ENCODE measurements around the gene INPP5F. TPM values are rescaled to one million over a fixed set of nuclear protein-coding genes. Genes with fewer than 3 reads are reported as not detected.
A peak's percentile ranks its signal among the peaks of the same experiment; 100 is the strongest.

The INPP5F gene
- total and polyA plus RNA-seq, 9 of the 15 experiments (the other 6 are each of a cell fraction or from before 2014, with no cell fraction given) = 1.6 to 7.3 (median 6.0) TPM

DNA sequence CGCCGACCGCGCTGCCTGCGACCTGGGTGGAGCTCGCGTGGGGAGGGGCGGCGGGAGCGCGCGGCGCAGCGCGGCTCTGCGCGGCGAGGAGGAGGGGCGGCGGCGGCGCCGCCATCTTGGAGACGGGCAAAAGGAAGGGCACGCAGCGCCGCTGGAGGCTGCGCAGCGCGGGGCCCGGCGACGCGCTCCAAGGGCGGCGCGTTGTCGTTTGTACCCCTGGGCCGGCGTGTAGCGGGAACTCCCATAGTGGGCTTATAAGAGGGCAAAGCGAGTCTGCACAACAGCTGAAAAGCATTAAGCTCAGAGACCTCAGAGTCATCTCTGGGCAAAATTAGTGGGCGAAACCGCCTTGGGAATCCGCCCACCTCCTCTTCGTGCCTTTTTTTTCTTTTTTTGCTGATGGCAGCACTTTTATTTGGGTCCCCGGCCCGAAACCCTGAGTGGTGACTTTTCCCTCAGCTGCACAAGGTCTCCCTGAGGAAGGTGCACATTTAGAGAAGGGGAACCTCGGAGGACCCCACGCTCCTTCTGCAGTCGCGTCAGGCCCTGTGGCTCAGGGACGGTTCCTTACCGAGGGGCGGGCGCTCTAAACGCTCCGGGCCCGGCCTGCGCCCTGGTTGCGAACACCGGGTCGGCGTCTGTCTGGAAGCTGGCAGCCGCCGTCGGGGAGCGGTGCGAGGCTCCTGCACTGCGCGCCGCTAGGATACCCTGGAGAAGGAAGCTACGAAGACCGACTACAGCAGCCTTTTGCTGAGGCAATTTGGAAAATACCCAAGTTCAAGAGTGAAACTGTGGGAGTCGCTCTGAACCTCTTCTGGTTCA lies 147.2 kb downstream of the INPP5F start (continued):
- TF ChIP-seq, protein P1, sequence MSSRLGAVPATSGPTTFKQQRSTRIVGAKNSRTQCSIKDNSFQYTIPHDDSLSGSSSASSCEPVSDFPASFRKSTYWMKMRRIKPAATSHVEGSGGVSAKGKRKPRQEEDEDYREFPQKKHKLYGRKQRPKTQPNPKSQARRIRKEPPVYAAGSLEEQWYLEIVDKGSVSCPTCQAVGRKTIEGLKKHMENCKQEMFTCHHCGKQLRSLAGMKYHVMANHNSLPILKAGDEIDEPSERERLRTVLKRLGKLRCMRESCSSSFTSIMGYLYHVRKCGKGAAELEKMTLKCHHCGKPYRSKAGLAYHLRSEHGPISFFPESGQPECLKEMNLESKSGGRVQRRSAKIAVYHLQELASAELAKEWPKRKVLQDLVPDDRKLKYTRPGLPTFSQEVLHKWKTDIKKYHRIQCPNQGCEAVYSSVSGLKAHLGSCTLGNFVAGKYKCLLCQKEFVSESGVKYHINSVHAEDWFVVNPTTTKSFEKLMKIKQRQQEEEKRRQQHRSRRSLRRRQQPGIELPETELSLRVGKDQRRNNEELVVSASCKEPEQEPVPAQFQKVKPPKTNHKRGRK (tag; IDR thresholded peaks at IDR 0.05) = no peak
- TF ChIP-seq SAFB2 (IDR thresholded peaks at IDR 0.05; ENCODE audit: borderline replicate concordance, low read depth, low read length, severe bottlenecking) = no peak
- peak; percentile 69 for TF ChIP-seq SAFB (IDR thresholded peaks at IDR 0.05; ENCODE audit: borderline replicate concordance, low read depth, low read length)
- no peak for TF ChIP-seq LARP7 (IDR thresholded peaks at IDR 0.05)
- no peak for TF ChIP-seq NCOR1 (IDR thresholded peaks at IDR 0.05)
- TF ChIP-seq, protein P2, sequence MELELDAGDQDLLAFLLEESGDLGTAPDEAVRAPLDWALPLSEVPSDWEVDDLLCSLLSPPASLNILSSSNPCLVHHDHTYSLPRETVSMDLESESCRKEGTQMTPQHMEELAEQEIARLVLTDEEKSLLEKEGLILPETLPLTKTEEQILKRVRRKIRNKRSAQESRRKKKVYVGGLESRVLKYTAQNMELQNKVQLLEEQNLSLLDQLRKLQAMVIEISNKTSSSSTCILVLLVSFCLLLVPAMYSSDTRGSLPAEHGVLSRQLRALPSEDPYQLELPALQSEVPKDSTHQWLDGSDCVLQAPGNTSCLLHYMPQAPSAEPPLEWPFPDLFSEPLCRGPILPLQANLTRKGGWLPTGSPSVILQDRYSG (tag; conservative IDR thresholded peaks at IDR 0.05; ENCODE audit: low read depth) = no peak
- TF ChIP-seq GABPB2 (CRISPR knock-in tag; conservative IDR thresholded peaks at IDR 0.05) = no peak
- no peak for TF ChIP-seq NFATC3 (IDR thresholded peaks at IDR 0.05)
- TF ChIP-seq PTTG1 (tag; IDR thresholded peaks at IDR 0.05; ENCODE audit: low read depth) = no peak
- no peak for TF ChIP-seq BACH1 (tag; IDR thresholded peaks at IDR 0.05)
- TF ChIP-seq ZFP30 (CRISPR knock-in tag; IDR thresholded peaks at IDR 0.05; ENCODE audit: borderline replicate concordance) = no peak
- TF ChIP-seq, protein P3, sequence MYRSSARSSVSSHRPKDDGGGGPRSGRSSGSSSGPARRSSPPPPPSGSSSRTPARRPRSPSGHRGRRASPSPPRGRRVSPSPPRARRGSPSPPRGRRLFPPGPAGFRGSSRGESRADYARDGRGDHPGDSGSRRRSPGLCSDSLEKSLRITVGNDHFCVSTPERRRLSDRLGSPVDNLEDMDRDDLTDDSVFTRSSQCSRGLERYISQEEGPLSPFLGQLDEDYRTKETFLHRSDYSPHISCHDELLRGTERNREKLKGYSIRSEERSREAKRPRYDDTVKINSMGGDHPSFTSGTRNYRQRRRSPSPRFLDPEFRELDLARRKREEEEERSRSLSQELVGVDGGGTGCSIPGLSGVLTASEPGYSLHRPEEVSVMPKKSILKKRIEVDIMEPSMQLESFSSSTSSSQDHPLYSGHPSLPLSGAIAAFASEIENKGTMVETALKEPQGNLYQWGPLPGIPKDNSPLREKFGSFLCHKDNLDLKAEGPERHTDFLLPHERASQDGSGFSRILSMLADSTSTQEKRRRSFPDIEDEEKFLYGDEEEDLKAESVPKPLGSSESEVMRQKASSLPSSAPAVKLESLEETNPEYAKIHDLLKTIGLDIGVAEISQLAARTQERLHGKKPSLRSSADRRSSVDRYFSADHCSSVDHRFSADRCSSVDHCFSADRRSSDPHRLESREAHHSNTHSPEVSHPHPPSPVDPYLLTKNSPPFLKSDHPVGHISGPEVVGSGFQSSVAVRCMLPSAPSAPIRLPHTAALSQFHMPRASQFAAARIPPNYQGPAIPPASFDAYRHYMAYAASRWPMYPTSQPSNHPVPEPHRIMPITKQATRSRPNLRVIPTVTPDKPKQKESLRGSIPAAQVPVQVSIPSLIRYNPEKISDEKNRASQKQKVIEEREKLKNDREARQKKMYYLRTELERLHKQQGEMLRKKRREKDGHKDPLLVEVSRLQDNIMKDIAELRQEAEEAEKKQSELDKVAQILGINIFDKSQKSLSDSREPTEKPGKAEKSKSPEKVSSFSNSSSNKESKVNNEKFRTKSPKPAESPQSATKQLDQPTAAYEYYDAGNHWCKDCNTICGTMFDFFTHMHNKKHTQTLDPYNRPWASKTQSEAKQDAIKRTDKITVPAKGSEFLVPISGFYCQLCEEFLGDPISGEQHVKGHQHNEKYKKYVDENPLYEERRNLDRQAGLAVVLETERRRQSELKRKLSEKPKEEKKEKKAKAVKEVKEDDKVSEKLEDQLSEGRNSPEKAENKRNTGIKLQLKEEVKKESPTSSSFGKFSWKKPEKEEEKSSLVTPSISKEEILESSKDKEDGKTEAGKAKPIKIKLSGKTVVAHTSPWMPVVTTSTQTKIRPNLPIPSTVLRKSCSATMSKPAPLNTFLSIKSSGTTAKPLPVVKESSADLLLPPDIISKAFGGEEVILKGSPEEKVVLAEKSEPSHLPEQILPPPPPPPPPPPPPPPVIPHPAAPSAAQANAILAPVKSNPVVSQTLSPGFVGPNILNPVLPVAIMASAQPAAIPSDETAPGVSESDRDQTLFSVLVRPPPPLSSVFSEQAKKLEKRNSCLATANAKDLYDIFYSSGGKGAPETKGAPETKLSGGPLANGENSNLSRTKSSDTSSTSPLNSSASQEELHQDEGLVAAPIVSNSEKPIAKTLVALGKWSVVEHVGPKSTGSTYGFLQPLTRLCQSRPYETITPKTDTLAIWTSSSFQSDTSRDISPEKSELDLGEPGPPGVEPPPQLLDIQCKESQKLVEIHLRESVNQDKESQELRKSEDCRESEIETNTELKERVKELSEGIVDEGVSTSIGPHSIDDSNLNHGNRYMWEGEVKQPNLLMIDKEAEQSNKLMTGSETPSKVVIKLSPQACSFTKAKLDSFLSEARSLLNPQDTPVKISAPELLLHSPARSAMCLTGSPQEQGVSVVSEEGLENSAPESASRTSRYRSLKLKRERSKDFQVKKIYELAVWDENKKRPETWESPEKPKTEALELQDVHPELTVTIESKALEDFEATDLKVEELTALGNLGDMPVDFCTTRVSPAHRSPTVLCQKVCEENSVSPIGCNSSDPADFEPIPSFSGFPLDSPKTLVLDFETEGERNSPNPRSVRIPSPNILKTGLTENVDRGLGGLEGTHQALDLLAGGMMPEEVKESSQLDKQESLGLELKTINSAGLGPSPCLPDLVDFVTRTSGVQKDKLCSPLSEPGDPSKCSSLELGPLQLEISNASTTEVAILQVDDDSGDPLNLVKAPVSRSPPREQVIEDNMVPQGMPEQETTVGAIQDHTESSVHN (IDR thresholded peaks at IDR 0.05; ENCODE audit: borderline replicate concordance in 1 of 2, low read depth in 1 of 2) = no peak
- TF ChIP-seq, protein P4, sequence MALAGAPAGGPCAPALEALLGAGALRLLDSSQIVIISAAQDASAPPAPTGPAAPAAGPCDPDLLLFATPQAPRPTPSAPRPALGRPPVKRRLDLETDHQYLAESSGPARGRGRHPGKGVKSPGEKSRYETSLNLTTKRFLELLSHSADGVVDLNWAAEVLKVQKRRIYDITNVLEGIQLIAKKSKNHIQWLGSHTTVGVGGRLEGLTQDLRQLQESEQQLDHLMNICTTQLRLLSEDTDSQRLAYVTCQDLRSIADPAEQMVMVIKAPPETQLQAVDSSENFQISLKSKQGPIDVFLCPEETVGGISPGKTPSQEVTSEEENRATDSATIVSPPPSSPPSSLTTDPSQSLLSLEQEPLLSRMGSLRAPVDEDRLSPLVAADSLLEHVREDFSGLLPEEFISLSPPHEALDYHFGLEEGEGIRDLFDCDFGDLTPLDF (CRISPR knock-in tag; IDR thresholded peaks at IDR 0.05) = no peak
- TF ChIP-seq NBN (IDR thresholded peaks at IDR 0.05; ENCODE audit: low read depth) = no peak
- TF ChIP-seq C11orf30 (IDR thresholded peaks at IDR 0.05; ENCODE audit: low read depth) = peak; percentile 97

All from K562 (cell line).